NB4 (cell line): ENCODE data around the gene ALDOB.

Experiments
- CTCF ChIP-seq: IDR thresholded peaks from one replicate; pipeline ENCODE4 v1.5.1; 2012; ENCODE audit warnings: low read depth, low read length
- MAX ChIP-seq: IDR thresholded peaks from 2 replicates; pipeline ENCODE4 v1.6.1; 2011; ENCODE audit warnings: low read depth, low read length
- POLR2A ChIP-seq: IDR thresholded peaks from 2 replicates; pipeline ENCODE4 v1.6.1; 2011; ENCODE audit warnings: mild to moderate bottlenecking; ENCODE audit not compliant: insufficient read length; ENCODE audit errors: extremely low read depth

- no peak for TF ChIP-seq CTCF
- TF ChIP-seq POLR2A: no peak
- TF ChIP-seq MAX: no peak
These were observed 43.9 kb upstream of the ALDOB start for GRCh38 chr9:101479338-101480030.
